C1 segment of cervical spinal cord (tissue), 14 donors: ENCODE measurements around the gene DIPK1C.

Source experiments
- DNase-seq, 14 donors: peaks; one replicate each; lab custom pipeline; 2025; lab: John Stamatoyannopoulos, UW

DIPK1C gene

DNA sequence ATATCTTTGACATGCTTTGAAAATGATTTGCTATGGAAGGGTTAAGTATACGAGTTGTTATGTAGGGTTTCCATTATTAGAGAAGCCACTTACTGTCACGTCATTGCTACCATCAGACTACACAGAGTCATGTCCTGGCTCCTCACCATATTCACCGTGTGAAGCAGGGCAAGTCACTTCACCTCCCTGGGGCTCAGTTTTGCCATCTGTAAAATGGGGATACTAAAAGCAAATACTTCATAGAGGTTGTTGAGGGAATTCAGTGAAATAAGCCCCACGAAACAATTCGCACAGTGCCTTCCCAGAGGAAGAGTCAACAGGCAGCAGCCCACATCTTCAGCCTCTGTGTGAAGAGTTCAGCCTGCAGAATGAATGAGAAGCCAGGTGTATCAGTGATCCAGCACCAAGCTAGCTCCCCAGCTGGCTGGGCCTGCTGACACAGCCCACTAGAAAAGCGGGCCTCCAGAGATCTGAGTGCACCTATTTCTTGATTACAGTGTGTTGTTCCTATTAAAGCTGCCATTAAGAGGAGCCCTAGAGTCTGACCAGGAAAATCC lies 3.4 kb downstream of the DIPK1C start:
- DNase-seq: no peak

DNA sequence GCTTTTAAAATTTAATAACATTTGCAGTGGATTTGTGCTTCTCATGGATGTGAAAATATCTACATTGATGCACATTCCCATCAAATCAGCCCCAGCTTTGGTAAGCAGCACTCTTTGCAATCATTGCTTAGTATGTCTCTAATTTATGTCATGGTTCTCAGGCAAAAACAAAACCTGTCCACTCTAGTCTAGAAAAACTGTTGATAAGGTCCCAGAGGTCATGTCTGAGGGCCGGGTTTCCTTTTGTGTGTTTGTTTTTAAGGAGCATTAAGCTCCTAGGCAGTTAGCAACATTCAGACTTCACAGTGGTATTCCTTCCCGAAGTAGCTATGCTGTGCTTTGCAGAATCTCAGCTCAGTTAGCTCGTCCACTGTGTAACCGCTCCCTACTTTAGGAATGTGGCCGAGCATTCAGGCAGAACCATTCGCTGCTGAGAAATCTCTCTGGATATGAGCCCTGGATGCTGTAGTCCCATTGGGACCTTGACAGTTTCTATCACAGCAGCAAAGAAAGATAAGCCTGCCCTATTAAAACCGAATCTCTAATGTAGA lies 4.0 kb downstream of the DIPK1C start:
- no peak for DNase-seq

DNA sequence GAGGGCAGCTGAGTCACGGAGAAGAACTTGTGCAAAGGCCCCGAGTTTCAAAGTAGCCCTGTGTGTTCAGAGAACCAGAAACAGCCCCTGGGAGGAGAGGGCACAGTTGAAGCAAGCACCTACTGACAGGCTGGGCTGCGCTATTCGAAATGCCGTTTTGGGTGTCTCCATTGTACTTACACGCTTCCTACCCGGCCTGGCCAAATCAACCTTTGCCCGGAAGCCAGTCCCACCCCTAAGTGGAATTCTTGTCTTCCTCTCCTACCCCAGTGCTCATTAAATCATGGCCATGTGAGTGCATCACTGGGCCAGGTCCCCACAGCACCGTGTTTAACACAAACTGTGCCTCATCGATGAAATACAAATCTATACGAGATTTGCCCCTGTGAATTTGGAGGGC lies 6.0 kb downstream of the DIPK1C start:
- DNase-seq: no peak

DNA sequence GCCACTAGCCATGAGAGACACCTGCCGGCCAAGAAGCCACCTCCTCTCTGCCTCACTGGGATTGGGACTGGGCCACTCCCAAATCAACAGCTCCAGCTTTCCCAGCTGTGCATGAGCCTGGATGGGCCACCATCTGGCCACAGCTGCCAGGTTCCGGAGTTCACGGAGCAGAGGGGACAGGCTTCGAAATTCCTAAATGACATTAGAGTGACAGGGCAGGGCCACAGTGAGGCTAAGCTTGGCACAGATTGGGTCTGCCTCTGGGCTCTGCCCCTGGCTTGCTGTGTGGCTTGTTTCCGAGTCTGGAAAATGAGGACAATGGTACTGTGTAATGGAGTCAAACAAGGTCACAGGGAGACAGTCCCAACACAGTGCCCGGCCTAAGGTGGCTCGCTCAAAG lies 6.5 kb downstream of the DIPK1C start:
- peak in 10 of 14 donors; percentile 5 to 67 (median 48) for DNase-seq

DNA sequence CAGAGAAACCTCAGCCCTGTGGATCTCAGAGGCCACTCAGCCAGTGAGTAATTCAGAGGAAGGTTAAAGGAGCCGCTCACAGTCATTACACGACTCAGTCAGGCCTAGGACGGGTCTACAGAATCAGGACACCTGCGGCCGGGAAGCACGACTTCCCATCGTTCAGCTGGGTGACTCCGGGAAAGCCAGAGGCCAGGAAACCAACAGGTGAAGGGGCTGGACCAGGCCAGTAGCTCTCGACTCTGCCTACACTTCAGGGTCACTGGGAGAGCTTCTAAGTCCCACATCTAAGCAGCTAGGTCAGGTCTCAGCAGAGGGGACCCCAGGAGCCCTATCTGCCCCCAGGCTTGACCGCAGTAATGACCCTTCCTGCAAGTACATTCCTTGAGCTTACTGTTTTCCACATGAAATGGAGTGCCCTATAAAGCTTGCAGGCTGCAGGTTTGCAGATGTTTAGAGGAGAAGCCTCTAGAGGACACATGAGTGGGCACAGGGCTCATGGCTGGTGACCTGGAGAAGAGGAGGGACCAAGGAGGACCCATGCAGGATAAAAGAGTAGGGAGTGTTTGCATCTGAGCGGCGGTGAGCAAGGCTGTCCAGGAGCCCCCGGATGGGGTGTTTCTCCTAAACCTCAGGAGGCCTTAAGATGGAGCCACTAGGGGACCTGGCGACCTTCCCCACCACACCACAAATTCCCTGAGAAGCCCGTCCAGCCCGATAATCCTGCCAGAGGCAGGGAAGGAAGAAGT lies 9.5 kb downstream of the DIPK1C start:
- no peak for DNase-seq

DNA sequence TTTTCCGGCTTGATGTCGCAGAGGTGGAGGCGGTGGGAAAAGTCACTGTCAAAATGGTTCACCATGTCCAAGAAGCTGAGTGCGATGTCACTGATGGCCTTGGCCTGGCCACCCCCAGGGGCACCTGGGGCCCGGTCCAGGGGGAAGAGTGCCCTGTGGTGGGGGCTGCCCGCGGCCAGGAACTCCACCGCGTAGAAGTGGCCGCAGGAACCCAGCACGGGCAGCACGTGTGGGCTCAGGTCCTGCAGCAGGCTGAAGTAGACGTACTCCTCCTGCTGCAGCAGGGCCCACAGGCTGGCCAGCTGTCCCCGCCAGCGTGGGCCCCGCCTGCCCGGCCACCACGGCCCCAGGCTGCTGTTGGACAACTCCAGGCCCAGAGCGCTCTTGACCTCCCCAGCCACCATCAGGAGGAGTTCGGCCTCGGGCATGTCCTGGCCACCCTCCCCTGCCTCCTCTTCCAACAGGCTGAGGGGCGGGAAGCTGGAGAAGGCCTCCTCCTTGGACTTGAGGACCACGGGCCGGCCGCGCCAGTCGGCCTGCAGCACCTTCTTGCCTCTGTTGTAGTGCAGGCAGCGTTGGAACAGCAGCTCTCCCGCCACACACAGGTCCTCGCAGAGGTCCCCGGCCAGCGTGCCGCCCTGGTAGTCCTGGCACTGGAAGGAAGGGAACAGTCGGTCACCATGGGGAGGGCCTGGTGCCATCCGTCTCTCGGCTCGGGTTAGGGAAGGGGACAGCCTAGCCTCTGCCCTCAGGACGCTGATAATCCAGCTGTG lies 10.3 kb downstream of the DIPK1C start:
- no peak for DNase-seq

DNA sequence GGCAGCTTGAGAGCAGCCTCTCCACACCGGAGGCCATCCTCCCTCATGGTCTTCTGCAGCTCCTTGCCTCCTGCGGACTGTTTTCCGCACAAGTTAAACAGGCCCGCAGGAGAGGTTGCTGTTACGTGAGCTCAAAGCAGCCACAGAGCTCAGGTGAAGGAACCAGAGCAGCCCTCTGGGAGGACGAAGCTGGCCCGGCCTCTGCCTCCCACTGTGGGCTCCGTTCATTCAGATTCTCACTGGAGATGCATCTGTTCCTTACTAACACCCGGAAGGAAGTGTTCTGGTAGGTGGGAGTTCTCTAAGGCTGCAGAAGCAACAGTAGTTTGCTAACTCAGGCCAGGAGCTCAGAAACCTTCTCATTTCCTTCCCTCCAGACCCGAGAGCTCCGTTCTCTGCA lies 10.9 kb downstream of the DIPK1C start:
- no peak for DNase-seq

DNA sequence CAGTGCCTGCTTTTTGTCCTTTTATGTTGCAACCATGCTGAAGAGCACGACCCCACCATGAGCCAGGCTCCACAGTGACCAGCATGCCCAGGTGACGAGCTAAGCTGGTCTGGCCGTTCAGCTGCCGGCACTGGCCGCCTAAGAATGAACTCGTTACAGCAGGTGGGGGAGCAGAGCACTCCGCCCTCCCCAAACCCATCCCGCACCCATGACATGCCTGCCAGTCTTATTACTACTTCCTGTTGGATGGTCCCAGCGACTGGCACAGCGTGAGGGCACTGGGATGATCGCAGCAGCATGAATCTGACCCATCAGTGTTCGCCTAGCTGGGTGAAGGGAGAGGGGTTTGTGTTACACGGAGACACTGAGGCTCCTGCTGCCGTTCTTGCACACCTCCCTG lies 11.5 kb downstream of the DIPK1C start:
- DNase-seq: no peak

DNA sequence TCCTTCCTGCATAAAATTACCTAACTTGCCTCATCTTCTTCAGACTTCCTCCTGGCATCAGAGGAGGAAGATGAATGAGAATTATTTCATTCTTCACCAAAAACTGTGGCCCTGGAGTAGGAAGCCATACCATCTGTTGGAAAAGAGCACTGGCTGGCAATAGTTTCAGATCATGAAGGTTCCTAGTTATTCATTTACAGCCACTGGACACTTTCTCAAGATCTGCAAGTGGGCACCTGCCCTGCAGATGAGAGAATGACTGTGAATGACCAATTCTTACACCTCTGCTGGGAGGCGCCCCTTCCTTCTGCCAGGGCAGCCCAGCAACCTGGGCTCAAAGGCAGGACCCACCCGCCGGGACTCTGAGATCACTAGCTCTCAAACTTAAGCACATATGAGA lies 13.0 kb downstream of the DIPK1C start:
- DNase-seq: no peak

DNA sequence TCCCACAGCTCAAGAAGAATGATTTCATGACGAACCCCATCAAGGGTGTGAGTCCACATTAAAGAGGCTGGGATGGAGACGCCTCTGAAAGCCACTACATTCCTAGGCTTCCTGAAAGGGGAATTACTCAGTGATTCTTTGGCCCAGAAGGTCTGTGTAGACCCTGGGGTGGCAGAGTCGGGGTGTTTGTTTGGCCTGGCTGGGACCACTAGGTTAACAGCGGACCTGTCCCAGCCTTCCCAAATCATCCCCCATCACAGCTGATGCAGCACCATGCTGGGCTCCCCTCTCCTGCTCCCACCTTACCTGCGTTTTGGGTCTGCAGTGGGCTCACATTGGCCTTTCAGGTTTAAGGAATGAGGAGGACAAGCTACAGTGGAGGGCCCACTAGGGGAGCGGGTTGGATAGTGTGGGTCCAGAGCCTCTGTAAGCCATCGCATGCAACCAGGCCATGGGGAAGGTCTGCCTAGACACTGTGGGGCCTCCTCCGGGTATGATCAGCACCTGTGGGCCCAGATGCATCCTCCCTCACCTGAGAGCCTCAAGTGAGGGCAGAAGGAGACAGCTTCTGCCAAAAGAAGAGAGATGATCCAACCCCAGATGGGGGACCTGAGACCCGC lies 16.2 kb downstream of the DIPK1C start:
- DNase-seq: no peak

DNA sequence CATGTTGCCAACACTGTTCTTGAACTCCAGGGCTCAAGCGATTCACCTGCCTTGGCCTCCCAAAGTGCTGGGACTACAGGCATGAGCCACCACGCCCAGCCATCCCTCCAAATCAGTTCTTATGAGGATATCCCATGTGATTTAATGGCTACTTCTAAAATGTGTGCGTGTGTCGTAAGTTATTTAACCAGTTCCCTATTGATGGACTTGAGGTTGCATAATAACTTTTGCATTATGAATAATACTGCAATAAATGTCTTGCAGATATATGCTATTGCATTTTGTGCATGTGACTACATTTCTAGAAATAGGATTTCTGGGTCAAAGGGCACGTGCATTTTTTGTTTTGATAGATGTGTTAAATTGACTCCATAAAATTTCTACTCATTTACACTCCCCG lies 19.0 kb downstream of the DIPK1C start:
- no peak for DNase-seq

DNA sequence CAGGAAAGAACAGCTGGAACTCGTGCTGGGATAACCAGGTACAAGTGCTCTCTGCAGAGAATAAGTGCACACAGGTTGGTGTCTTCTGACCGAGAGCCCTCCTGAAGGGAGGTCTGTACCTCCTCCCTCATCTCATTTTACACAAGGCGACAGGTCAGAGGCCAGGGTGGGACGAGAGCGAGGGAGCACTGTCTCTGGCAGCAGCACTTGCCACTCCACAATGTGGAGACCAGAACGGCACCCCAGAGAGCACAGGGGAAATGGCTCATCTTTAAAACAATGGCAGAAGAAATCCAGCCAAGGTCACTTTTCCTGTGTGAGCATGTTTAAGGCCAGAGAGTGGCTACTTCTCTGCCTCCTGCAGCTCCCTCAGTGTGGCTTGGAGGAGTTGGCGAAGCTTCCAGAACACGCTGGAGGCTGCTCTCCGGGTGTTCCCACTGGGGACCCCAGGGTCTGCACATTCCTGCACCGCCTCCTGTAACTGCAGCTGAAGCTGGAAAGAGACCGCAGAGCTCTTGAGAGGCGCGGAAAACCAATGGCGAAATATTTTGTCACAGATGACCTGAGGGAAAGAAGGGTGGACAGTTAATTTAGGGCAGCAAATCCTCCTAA lies 20.8 kb downstream of the DIPK1C start:
- no peak for DNase-seq

DNA sequence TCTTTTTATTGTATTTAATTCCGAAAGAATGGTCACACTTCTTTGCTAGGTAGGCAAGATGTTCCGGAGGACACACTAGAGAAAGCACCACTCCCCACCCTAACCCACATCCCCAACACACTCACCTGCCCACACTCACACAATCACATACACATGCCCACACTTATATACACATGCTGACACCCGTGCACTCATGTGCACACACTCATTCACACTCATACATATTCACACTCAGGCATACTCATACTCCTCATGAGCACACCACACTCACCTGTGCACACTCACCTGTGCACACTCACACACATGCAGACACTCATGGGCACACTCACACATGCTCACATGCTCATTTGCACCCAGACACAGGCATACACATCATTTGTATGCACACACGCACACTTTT lies 21.4 kb downstream of the DIPK1C start:
- DNase-seq: no peak

DNA sequence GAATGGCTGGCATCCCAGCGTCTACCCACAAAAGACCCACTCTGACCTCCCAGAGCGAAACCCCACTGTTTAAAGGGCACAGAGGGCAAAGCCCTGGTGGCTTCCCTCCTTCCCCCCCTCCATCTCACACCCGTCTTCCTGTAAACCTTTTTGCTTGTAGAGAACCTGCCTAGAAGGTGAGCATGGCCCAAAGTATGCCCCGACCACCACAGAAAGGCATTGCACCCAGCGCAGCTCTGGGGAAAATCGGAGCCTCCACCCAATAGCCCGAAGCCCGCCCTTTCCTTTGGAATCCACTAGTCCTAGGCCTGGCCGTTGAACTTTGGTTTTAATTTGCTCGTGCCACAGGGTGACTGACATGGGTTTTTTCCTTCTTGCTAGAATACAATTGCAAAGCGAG lies 22.6 kb downstream of the DIPK1C start:
- no peak for DNase-seq

DNA sequence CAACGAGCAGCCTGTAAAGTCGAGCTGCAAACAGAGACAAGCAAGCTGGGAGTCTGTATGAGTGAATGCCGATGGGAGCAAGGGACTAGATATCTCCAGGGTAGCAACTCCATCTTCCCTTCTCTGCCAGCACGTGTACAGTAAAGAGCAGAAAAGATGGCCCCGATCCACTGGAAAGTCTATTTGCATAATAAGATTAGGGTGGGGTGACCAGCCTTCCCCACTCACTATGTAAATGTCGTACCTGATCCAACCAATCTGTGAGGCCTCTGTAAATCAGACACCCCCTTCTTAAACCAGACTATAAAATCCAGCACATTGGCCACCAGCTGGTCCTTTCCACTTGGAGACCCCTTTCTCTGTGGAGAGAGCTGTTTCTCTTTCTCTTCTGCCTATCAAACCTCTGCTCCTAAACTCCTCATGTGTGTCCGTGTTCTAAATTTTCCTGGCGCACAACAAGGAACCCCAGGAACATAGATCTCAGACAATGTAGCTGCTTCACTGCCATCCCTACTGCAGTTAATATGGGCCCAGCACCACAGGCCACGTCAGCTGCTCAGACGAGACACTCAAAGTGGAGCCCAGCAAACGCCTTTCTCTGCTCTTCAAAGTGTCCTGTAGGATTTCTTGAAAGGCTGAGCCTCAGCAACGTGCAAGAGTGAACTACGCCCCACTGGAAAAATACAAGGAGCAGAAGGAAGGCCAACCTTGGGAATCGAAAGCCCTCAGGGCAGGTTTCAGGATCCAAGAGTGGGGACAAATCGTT lies 26.1 kb downstream of the DIPK1C start:
- DNase-seq: no peak

DNA sequence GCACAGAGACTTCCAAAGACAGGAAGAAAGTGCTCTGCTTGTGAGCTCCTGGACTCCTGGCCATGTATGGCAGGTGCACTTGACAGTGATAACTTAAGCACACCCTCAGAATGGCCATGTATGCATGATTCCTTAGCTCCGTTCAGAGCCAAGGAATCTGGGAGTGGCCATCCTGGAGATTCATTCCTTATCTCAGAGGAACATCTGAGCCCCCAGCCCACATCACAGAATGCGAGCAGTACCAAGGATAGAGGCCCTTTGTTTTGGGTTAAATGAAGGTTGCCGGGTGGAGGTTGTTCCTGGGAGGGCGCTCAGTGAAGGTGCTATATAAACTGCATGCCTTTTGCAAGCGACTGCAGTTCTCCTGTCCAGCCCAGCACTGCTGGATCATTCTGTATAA lies 26.9 kb downstream of the DIPK1C start:
- no peak for DNase-seq

DNA sequence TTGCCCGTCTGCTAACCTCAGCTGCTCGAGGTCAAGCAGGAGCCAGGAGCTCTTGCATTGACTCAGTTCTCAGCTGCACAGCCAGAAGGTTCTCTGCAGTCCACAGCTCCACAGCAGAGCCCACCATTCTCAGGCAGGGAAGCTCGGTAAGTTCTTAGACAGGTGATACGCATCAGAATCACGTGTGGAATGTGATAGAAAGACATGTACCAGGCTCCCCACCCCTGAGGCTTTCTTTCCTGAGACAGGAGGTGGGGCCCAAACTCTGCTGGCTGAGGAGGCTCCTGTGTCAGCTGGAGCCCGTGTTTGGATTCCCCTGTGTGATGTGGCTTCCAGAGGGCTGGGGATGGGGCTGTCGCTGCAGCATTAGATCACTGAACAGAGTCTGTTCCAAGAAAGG lies 28.0 kb downstream of the DIPK1C start:
- DNase-seq: no peak

DNA sequence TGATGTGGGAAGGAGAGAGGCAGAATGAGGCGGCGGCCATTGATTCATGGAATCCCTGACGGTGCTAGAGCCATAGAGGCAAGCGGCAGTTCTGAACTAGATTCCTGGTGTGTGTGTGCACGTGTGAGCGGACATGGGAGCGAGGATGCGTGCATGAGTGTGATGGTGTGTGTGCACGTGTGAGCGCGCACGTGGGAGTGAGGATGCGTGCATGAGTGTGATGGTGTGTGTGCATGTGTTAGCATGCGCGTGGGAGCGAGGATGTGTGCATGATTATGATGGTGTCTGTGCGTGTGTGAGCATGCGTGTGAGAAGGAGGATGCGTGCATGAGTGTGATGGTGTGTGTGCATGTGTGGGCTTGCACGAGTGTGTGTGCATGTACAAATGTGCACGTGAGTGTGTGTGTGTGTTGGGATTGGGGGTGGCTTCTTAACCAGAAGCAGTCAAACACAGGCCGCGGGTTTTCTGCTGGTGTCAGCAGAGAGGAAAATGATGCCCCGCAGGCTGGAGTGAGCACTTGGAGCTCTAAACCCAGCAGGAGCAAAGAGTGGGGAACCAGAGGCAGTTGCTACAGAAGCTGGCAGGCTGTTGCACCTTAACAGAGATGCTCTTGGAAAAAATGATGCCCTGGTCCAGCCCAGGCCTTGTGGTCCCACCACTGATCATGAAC lies 29.5 kb downstream of the DIPK1C start:
- no peak for DNase-seq

DNA sequence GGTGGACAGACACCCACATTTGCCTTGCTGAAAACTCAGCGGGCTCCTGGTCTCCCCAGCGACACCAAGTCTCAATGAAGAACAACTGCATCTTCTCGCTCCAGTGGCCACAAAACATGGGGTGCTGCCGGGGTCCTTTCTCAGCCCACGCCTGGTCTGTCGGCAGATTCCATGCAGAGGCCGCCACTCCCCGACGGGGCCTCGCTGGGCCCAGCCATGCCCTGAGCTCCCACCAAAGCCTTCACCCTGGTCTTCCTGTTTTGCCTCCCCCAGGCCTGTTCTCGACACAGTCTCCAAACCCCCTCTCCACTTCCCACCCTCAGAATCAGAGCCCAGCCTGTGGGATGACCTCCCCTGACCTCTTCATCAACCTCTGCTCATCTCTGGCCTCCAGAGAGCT lies 31.2 kb downstream of the DIPK1C start:
- DNase-seq: no peak

DNA sequence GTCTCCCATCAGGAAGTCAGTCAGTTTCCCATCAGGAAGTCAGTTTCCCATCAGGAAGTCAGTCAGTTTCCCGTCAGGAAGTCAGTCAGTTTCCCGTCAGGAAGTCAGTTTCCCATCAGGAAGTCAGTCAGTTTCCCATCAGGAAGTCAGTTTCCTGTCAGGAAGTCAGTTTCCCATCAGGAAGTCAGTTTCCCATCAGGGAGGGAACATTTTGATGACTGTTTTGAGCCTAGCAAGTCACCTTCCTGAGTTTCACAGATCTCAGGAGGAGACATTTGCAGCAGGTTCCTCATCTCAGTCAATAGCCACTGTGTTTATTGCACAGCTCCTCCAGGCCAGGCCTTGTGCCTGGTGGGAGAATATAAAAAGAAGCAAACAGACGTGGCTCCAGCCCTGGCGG lies 31.9 kb downstream of the DIPK1C start:
- DNase-seq: no peak

DNA sequence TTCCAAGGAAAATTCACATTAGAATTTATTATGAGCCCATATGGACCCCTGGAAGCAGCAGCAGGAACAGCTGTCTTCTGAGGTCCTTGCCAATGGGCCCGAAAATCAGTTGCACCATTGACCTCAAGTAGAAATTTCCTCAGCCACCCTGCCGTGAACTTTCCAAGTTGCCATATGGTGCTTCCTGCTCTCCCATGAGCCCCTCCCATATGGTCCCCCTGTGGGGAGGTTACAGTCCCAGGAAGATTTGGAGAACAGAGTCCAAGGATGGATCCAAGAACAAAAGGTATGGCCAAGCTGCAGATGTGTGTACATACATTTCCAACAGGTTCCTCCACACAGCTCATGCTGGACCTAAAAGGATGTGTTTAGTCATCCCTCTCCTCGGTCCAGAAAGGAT lies 34.6 kb downstream of the DIPK1C start:
- DNase-seq: no peak
